Spleen (tissue), 11 donors: ENCODE measurements around the gene NME4. TPM values are rescaled to one million over a fixed set of nuclear protein-coding genes. Genes with fewer than 3 reads are reported as not detected.

Source experiments
- DNase-seq: peaks from one replicate; pipeline ENCODE4 v3.0.0-alpha.2; 2020
- H3K27ac ChIP-seq, 8 donors: fragments of 200-600 bp; sonication (generic) in 7 of 8; 1 replicate in 4 of 8; 2 replicates in 4 of 8; pipeline versions ENCODE4 v1.5.0 to v1.8.0; 2016 to 2021; ENCODE audit warnings: inconsistent platforms in 4 of 8, mild to moderate bottlenecking in 4 of 8, moderate library complexity in 1 of 8
- H3K27me3 ChIP-seq, 7 donors: fragments of 200-600 bp; sonication (generic) in 6 of 7; replicated peaks in 1 of 7; 1 replicate in 4 of 7; 2 replicates in 3 of 7; pipeline versions ENCODE4 v1.5.0 to v1.8.0; 2016 to 2021; ENCODE audit warnings: inconsistent platforms in 3 of 7, mild to moderate bottlenecking in 1 of 7
- H3K36me3 ChIP-seq, 6 donors: fragments of 200-600 bp; sonication (generic) in 5 of 6; 1 replicate in 4 of 6; 2 replicates in 2 of 6; pipeline versions ENCODE4 v1.5.0 to v1.8.0; 2016 to 2021; ENCODE audit warnings: inconsistent platforms in 2 of 6
- H3K4me1 ChIP-seq, 6 donors: fragments of 200-600 bp; sonication (generic) in 5 of 6; 1 replicate in 3 of 6; 2 replicates in 3 of 6; pipeline versions ENCODE4 v1.5.0 to v1.8.0; 2016 to 2021; ENCODE audit warnings: inconsistent platforms in 3 of 6
- H3K4me3 ChIP-seq, 8 donors: fragments of 200-600 bp; sonication (generic) in 7 of 8; 1 replicate in 4 of 8; 2 replicates in 4 of 8; pipeline versions ENCODE4 v1.5.0 to v1.8.0; 2016 to 2021; ENCODE audit warnings: inconsistent platforms in 4 of 8, mild to moderate bottlenecking in 4 of 8, moderate library complexity in 2 of 8
- H3K9me3 ChIP-seq, 8 donors: fragments of 200-600 bp; sonication (generic) in 7 of 8; 1 replicate in 4 of 8; 2 replicates in 4 of 8; pipeline versions ENCODE4 v1.5.0 to v1.8.0; 2016 to 2021; ENCODE audit warnings: inconsistent platforms in 4 of 8
- POLR2A ChIP-seq, 3 donors: fragments of 450-650 bp; IDR thresholded peaks; one replicate each; pipeline ENCODE4 v1.5.1; 2017; ENCODE audit warnings: antibody characterized with exemption in 3 of 3, mild to moderate bottlenecking in 1 of 3
- POLR2AphosphoS5 ChIP-seq, 3 donors: sonication (generic); formaldehyde crosslinking; IDR thresholded peaks; one replicate each; pipeline ENCODE4 v1.5.1; 2017; ENCODE audit warnings: antibody characterized with exemption in 3 of 3
- WGBS, 5 donors: extraction: QIAGEN DNeasy Blood & Tissue Kit in 3 of 5; methylation state at CpG; one replicate each; pipeline versions ENCODE4 v1.1.5 to v1.1.7; 2013 to 2018; 5-methylcytosine and 5-hydroxymethylcytosine counted together
- intact Hi-C: fragments of 100-400 bp; cut with DNase I; formaldehyde crosslinking; loops from one replicate; pipeline ENCODE4 v1.15.0; 2023; ENCODE audit warnings: low total_unique reads
- polyA plus RNA-seq, 3 donors: library from polyadenylated mRNA; stranded (reverse); fragments of 200-250 nt; gene quantifications; one replicate each; pipeline ENCODE4 v1.2.1, GENCODE V29; 2013
- total RNA-seq, 7 donors: library from RNA; depleted of rRNA in 3 of 7; stranded (reverse); fragments of >200 nt in 3 of 7; fragmentation: NEBNext Ultra II Directional in 4 of 7; extraction: Animal tissue kit (Norgen Biotek cat#: 25700) in 4 of 7; gene quantifications; one replicate each; pipeline versions ENCODE4 v1.1.0 to v1.2.1, GENCODE V29; 2016 to 2021
- TF ChIP-seq, protein P1 (sequence below), 11 experiments: fragments of 200-600 bp in 7 of 11; fragments of 450-650 bp in 4 of 11; sonication (generic) in 4 of 11; IDR thresholded peaks in 8 of 11; conservative IDR thresholded peaks in 3 of 11; 1 replicate in 7 of 11; 2 replicates in 4 of 11; pipeline versions ENCODE4 v1.4.0 to v1.8.0; 2016 to 2021; ENCODE audit warnings: antibody characterized with exemption in 11 of 11, inconsistent platforms in 4 of 11, mild to moderate bottlenecking in 1 of 11
- donor health status: healthy with polysubstance abuse.
- donor health status: DM: no; HTN: no; CAD: no; lungs with moderate emphysema.
- donor health status: DM: no; HTN: no; CAD: no.
- donor health status: Bipolar disorder and iron deficiency.
- donor health status: healthy.
- donor health status: DM: no; HTN: no; CAD: no.
- donor health status: DM: yes; HTN: yes; CAD: no.

NME4 gene
- total and polyA plus RNA-seq, 10 donors, result 27.3 to 75.8 (median 55.8) TPM

DNA sequence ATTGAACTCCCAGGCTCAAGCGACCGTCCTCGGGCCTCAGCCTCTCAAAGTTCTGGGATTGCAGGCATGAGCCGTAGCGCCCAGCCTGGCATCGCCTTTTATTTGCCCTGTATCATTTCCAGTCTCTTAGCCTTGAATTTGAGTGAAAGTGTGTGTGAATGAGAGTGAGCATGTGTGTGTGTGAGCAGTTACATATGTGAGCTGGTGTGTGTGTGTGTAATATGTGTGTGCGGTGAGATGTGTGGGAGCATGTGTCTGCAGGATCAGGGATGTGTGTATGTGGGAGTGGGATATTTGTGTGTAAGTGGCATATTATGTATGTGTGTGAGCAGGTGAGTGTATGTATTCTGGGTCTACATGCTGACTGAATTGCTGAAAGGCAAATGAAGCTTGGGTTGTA lies 33.9 kb downstream of the NME4 start:
- Histone ChIP-seq H3K27me3 (peaks cover 0 to 12% (median 0%) of the 10 kb centered on the region in 7 donors), H3K4me1 (peaks cover 0 to 28% (median 18%) of the 10 kb centered on the region in 6 donors), H3K36me3 (peaks cover 0 to 9% (median 0%) of the 10 kb centered on the region in 6 donors), H3K27ac (no peak overlapping the region), H3K4me3 (no peak overlapping the region), H3K9me3 (no peaks in the 10 kb centered on the region)
- no peak for DNase-seq
- 96 to 99% (median 98%) methylated on average over 7 of the region's 7 CpGs for WGBS, 5 donors
- intact Hi-C loops, result no loop called here
- no peak for TF ChIP-seq POLR2A (IDR thresholded peaks at IDR 0.05)
- no peak for TF ChIP-seq POLR2AphosphoS5 (IDR thresholded peaks at IDR 0.05)
- TF ChIP-seq, protein P1, sequence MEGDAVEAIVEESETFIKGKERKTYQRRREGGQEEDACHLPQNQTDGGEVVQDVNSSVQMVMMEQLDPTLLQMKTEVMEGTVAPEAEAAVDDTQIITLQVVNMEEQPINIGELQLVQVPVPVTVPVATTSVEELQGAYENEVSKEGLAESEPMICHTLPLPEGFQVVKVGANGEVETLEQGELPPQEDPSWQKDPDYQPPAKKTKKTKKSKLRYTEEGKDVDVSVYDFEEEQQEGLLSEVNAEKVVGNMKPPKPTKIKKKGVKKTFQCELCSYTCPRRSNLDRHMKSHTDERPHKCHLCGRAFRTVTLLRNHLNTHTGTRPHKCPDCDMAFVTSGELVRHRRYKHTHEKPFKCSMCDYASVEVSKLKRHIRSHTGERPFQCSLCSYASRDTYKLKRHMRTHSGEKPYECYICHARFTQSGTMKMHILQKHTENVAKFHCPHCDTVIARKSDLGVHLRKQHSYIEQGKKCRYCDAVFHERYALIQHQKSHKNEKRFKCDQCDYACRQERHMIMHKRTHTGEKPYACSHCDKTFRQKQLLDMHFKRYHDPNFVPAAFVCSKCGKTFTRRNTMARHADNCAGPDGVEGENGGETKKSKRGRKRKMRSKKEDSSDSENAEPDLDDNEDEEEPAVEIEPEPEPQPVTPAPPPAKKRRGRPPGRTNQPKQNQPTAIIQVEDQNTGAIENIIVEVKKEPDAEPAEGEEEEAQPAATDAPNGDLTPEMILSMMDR (IDR thresholded peaks at IDR 0.05 in 8 of 11, conservative IDR thresholded peaks at IDR 0.05 in 3 of 11), result no peak

DNA sequence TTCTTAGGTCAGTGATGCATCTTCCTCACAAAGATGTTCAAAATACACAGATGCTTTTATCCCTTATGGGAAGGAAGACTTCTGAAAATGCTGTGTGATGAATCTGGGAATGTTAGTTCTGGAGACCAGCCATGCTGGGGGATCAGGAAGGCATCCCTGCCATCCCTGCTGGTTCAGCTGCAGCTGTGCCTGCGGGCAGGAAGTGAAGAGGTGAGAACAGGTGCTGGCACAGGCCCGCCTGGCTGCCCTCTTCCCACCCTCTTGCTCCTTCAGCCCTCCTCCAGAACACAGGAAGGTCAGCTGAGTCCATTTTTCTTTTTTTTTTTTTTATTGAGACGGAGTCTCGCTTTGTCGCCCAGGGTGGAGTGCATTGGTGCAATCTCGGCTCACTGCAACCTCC lies 43.6 kb downstream of the NME4 start:
- intact Hi-C loops, result no loop called here
- TF ChIP-seq POLR2A (IDR thresholded peaks at IDR 0.05), result no peak
- TF ChIP-seq, protein P1 (IDR thresholded peaks at IDR 0.05 in 8 of 11, conservative IDR thresholded peaks at IDR 0.05 in 3 of 11), result no peak
- TF ChIP-seq POLR2AphosphoS5 (IDR thresholded peaks at IDR 0.05), result no peak
- DNase-seq, result no peak
- Histone ChIP-seq H3K9me3 (no peaks in the 10 kb centered on the region), H3K27ac (no peak overlapping the region), H3K36me3 (peaks cover 0 to 12% (median 0%) of the 10 kb centered on the region in 6 donors), H3K4me1 (peaks cover 0 to 7% (median 0%) of the 10 kb centered on the region in 6 donors), H3K4me3 (no peak overlapping the region), H3K27me3 (no peaks in the 10 kb centered on the region)
- WGBS, 5 donors, result 82 to 93% (median 92%) methylated on average over 6 of the region's 6 CpGs

DNA sequence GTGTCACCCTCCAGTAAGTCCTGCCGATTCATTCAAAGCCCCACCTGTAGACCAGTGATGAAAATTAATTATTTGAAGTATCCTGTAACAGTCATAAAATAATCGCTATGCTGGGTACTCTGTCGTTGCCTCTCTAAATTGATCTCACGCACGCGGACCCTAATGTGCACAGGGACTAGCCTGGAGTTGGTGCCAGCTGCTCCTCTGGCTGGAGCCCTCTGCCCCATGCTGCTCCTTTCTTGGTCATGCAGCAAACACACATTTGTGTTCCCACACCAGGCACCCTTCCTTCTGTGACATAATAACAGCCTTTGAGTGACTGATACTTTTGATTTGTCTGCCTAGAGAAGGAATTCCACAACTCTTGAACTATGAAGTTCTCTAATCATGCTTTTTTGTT lies 44.4 kb downstream of the NME4 start:
- intact Hi-C loops, result no loop called here
- H3K4me3 ChIP-seq, result no peak overlapping the region

DNA sequence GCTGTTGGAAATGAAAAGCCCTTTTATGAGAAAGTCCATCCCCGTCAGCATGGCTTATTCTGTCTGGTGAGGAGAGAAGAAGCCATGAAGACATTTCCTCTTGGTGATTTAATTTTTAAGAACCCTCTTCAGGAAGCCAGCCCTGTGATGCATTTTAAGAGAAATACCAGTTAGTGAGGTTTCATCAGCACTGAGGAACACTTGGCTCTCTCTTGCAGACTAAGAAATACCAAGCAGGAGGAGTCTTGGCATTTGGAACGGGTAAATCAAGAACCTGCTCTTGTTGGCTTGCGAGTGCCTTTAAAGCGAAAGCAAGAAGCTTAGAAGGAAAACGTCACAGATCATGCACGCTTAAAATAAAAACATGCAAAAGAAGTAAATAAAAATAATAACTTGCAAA lies 46.0 kb downstream of the NME4 start:
- WGBS, 5 donors, result 75 to 86% (median 85%) methylated on average over 6 of the region's 6 CpGs

More for the DNA sequence above, 44.4 kb downstream of the NME4 start:
- 94 to 98% (median 97%) methylated on average over 6 of the region's 6 CpGs for WGBS, 5 donors
- no peak overlapping the region for H3K27ac ChIP-seq
- H3K9me3 ChIP-seq, result no peaks in the 10 kb centered on the region
- peaks cover 0 to 7% (median 0%) of the 10 kb centered on the region in 6 donors for H3K4me1 ChIP-seq
- TF ChIP-seq POLR2A (IDR thresholded peaks at IDR 0.05), result no peak
- TF ChIP-seq, protein P1 (IDR thresholded peaks at IDR 0.05 in 8 of 11, conservative IDR thresholded peaks at IDR 0.05 in 3 of 11), result no peak
- no peak for TF ChIP-seq POLR2AphosphoS5 (IDR thresholded peaks at IDR 0.05)
- no peaks in the 10 kb centered on the region for H3K27me3 ChIP-seq
- no peak for DNase-seq
- H3K36me3 ChIP-seq, result peaks cover 0 to 8% (median 0%) of the 10 kb centered on the region in 6 donors

More for the DNA sequence above, 46.0 kb downstream of the NME4 start:
- Histone ChIP-seq H3K9me3 (no peaks in the 10 kb centered on the region), H3K4me3 (no peak overlapping the region), H3K36me3 (peaks cover 0 to 8% (median 0%) of the 10 kb centered on the region in 6 donors), H3K4me1 (peaks cover 0 to 7% (median 0%) of the 10 kb centered on the region in 6 donors), H3K27ac (no peak overlapping the region), H3K27me3 (no peaks in the 10 kb centered on the region)
- intact Hi-C loops, result no loop called here
- no peak for TF ChIP-seq POLR2AphosphoS5 (IDR thresholded peaks at IDR 0.05)
- TF ChIP-seq, protein P1 (IDR thresholded peaks at IDR 0.05 in 8 of 11, conservative IDR thresholded peaks at IDR 0.05 in 3 of 11), result no peak
- no peak for TF ChIP-seq POLR2A (IDR thresholded peaks at IDR 0.05)
- no peak for DNase-seq
